Activated T-cell treated with anti-CD3 and anti-CD28 coated beads for 48 hours (primary cell): ENCODE measurements around the gene MEGF6.
"Not testable (repeated sequence)": the region's sequence is repeated elsewhere in the genome, so short reads cannot be mapped to it uniquely, and the experiment has no call there.

Experiments used
- DNase-seq: peaks from one replicate; pipeline ENCODE4 v3.0.0-alpha.2; 2020; ENCODE audit warnings: low read depth

Gene MEGF6

GRCh38 chr1:3629561-3630160, 18.4 kb upstream of the MEGF6 start:
- DNase-seq, result no peak

- no peak for DNase-seq
These were observed 17.1 kb upstream of the MEGF6 start for GRCh38 chr1:3628445-3628844.

- DNase-seq, result no peak
These were observed 16.4 kb upstream of the MEGF6 start for GRCh38 chr1:3627515-3628253.

- no peak for DNase-seq
These were observed 14.7 kb upstream of the MEGF6 start for GRCh38 chr1:3626025-3626424.

- DNase-seq, result peak; percentile 15
These were observed 14.0 kb upstream of the MEGF6 start for GRCh38 chr1:3625151-3625907.

- peak; percentile 98 for DNase-seq
These were observed 13.2 kb upstream of the MEGF6 start, which contains the start of gene TPRG1L for GRCh38 chr1:3624200-3625136. Gene TPRG1L, plus strand, starts transcription at chr1:3625015. Its CDS starts 58 bp downstream, at chr1:3625073.

GRCh38 chr1:3623441-3624199, 12.3 kb upstream of the MEGF6 start:
- DNase-seq, result no peak

GRCh38 chr1:3622102-3622501, 10.8 kb upstream of the MEGF6 start:
- DNase-seq, result not testable (repeated sequence)

GRCh38 chr1:3621151-3621671, 9.9 kb upstream of the MEGF6 start:
- not testable (repeated sequence) for DNase-seq

GRCh38 chr1:3620708-3621107, 9.4 kb upstream of the MEGF6 start:
- DNase-seq, result no peak

GRCh38 chr1:3618881-3619671, 7.8 kb upstream of the MEGF6 start:
- peak; percentile 61 for DNase-seq

- no peak for DNase-seq
These were observed 7.2 kb upstream of the MEGF6 start for GRCh38 chr1:3618531-3618880.

GRCh38 chr1:3617806-3618345, 6.6 kb upstream of the MEGF6 start:
- DNase-seq, result no peak

- DNase-seq, result no peak
These were observed 5.6 kb upstream of the MEGF6 start for GRCh38 chr1:3616861-3617260.

GRCh38 chr1:3614755-3615742, 3.7 kb upstream of the MEGF6 start:
- DNase-seq, result no peak

GRCh38 chr1:3612123-3612522, 815 bp upstream of the MEGF6 start:
- no peak for DNase-seq

GRCh38 chr1:3610527-3611169, 660 bp downstream of the MEGF6 start:
- no peak for DNase-seq
